T-helper 1 cell treated with Interleukin-12 subunit alpha and Interleukin-12 subunit beta and Interleukin-4 antibody, amounts not matched to agents 30 ng/mL and 1 ng/mL, for 36 hours (primary cell): ENCODE data around the gene LPGAT1. TPM values are rescaled to one million over a fixed set of nuclear protein-coding genes. Genes with fewer than 3 reads are reported as not detected.

ENCODE experiments used
- intact Hi-C: fragments of 100-400 bp; cut with micrococcal nuclease; formaldehyde crosslinking; loops from one replicate; pipeline ENCODE4 v1.15.1; 2024
- total RNA-seq: library from RNA; stranded (reverse); gene quantifications from 2 replicates; pipeline ENCODE4 v1.2.3, GENCODE V29; 2022

The LPGAT1 gene
- total RNA-seq, 1 donor from 2014 or later: 55.7 TPM

- intact Hi-C loops: no loop called here
Measured at GRCh38 chr1:211775170-211775569, 55.4 kb downstream of the LPGAT1 start.

DNA sequence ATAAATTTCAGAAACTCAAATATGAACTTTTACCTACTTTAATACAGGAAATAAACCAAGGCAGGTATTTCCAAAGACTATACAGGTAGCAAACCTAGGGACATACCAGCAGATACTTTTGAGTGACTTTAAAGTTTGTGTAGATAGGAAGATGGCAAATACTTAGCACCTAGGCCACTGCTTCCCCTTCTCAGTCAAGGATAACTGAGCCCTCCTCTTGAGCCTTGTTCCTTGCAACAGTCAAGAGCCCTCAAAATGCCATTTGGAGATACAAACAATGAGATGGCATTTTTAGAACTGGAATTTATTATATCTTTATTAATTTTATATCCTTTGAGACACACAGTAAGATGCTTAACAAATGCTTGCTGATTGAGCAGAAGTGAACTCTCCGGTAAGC is 65.9 kb downstream of the LPGAT1 start:
- intact Hi-C loops: loop anchor here (5.0 kb wide), 1 partner anchor 67 kb away; no protein-coding TSS in a partner anchor

DNA sequence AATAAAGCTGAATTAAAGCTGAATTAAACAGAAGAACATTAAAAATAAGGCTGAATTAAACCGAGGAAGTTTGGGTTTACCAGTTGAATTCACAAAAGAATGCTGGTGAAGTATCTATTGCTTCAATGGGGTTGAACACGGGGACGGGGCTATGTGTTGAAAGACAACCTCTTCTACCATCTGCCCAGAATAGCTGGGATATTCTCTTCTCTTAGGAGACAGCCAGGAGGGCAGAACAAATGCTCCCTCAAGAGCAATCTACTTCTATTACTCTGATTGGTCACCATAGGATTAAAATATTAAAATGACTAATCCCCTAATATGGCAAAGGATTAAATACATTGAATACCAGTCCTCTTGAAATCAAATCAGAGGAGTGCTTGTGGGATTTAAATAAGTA is 68.4 kb downstream of the LPGAT1 start:
- intact Hi-C loops: no loop called here

DNA sequence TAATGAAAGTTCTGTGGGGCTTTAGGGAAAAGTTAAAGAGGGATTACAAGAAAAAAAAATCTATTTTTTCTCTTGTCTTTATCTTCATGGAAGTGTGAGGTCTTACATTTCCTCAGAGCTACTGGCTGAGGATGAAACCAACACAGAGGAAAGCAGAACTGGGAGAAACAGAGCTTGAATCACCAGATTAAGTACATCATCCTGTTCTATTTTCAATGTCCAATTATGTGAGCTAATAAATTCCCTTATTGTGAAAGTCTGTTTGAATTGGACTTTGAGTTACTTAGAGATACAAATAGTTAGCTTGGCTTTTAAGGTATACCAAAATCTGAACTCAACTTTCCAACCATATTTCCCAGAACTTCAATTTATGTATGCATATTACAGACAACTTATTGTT is 69.2 kb downstream of the LPGAT1 start:
- intact Hi-C loops: no loop called here

DNA sequence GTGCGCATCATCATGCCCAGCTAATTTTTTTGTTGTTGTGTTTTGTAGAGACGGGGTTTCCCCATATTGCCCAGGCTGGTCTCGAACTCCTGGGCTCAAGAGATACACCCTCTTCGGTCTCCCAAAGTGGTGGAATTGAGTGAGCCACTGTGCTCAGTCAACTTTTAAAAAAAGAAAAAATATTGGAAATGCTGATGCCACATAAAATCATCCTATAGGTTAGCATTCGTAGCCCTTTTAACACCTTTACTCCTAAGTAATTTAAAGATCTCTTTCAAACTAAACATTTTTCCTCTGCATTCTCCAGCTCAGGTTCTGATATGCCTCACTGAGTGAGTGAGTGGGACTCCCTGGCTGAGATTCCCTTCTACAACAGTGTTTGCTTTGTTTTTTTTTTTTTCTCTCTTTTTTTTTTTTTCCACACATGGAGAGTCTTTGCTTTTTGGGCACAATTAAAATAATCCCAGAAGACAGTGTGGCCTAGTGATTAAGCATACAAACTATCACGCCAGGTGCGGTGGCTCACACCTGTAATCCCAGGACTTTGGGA is 74.0 kb downstream of the LPGAT1 start:
- intact Hi-C loops: no loop called here

DNA sequence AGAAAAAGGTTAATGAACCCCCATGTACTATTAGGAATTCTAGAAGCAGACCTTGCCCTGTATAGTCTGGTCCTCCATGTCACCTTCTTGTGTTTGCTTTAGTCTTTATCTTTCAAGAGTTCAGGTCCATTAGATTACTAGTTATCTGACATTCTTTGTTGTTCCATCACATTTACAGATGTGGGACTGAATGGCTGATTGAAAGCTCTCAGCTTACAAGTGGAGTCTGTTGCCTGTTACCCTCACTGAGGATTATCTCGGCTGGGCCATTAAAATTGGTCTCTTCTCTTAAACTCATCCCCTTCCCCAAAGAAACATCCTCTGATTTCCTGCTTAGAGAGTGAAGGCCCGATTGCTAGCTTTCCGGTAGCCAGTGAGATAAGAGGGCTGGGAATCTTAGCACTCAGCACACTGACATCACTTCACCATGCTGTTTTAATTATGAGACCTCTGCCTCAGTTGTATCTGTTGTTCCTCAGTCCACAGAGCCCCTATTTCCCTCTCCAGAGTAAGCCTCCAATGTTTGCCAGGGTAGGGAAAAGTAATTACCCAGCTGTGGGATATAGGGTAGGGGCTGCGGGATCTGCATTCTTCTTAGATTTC is 76.8 kb downstream of the LPGAT1 start:
- intact Hi-C loops: no loop called here

- intact Hi-C loops: no loop called here
Measured at GRCh38 chr1:211752951-211753486, 77.5 kb downstream of the LPGAT1 start.

DNA sequence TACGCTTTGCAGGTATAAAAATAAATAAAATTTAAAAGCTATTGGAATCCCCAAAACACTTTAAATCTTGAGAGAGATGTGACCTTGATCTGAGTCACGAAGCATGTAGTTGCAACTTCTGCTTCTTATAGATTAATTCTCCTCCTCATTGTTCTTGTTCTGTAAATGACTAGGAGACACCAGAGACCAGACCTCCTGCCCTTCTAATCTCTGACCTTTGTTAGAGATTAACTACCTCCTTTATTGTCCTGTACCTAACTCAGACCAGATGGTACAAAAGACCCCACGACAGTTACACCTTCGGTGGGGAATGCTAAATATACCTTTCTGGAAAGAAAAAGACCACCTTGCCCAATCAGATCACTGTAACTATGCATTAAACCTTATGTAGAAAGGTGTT is 78.2 kb downstream of the LPGAT1 start:
- intact Hi-C loops: no loop called here

GRCh38 chr1:211751438-211751837 is 79.1 kb downstream of the LPGAT1 start:
- intact Hi-C loops: no loop called here

- intact Hi-C loops: no loop called here
Measured at GRCh38 chr1:211750599-211750998, 80.0 kb downstream of the LPGAT1 start.

GRCh38 chr1:211749251-211749650 is 81.3 kb downstream of the LPGAT1 start:
- intact Hi-C loops: no loop called here

GRCh38 chr1:211748810-211749209 is 81.8 kb downstream of the LPGAT1 start:
- intact Hi-C loops: no loop called here

- intact Hi-C loops: loop anchor here (5.0 kb wide), 1 partner anchor 46 kb away; no protein-coding TSS in a partner anchor
Measured at GRCh38 chr1:211742889-211743529, 87.6 kb downstream of the LPGAT1 start.

- intact Hi-C loops: loop anchor here (5.0 kb wide), 1 partner anchor 45 kb away; no protein-coding TSS in a partner anchor
Measured at GRCh38 chr1:211742272-211742671, 88.3 kb downstream of the LPGAT1 start.

- intact Hi-C loops: loop anchor here (5.0 kb wide), 1 partner anchor 44 kb away; no protein-coding TSS in a partner anchor
Measured at GRCh38 chr1:211741788-211742187, 88.8 kb downstream of the LPGAT1 start.

DNA sequence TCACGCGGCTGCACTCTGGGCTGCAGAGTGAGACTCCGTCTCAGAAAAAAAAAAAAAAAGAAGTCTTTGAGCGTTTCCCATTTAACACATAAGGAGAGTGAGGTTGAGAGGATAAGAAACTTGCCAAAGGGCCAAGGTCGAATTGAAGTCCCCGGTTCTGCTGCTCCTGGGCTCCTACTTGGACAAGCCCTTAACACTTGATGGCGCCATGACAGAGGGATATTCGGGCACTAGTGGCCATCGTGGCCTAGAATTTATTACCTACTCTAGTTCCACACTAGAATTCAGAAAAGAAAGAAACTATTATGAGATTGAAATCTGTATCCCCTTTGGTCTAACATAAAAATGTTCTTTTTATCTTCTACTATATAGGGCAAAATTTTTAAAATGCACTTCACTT is 89.4 kb downstream of the LPGAT1 start:
- intact Hi-C loops: loop anchor here (5.0 kb wide), 1 partner anchor 44 kb away; no protein-coding TSS in a partner anchor

- intact Hi-C loops: loop anchor here (5.0 kb wide), 1 partner anchor 43 kb away; no protein-coding TSS in a partner anchor
Measured at GRCh38 chr1:211739671-211740411, 90.7 kb downstream of the LPGAT1 start.

DNA sequence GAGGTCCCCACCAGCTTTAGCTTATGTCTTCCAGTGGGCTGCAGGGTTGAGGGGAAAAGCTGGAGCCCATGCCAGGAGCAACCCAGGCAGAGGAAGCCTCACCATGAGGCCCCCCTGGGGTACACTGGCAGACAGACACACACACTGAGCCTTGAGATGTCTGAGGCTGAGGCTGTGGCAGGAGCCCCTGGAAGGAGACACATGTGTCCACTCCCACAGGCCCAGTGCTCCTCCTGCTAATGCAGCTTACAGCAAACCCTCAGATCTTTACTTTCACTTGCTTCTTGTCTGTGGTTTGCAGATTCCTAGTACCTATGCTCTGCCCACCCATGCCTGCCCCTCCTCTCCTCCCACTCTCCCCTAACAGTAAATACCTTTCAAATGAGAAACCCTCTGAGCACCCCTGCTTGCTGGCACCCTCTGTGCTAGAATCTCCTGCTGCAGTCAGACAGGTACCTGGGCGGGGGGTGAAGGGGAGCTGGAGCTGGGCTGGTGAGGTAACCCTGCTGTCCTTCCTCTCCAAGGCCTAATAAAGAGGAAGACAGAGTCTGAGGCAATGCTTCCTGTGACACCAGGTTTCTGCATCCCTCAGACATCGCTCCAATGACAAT is 91.8 kb downstream of the LPGAT1 start:
- intact Hi-C loops: no loop called here

DNA sequence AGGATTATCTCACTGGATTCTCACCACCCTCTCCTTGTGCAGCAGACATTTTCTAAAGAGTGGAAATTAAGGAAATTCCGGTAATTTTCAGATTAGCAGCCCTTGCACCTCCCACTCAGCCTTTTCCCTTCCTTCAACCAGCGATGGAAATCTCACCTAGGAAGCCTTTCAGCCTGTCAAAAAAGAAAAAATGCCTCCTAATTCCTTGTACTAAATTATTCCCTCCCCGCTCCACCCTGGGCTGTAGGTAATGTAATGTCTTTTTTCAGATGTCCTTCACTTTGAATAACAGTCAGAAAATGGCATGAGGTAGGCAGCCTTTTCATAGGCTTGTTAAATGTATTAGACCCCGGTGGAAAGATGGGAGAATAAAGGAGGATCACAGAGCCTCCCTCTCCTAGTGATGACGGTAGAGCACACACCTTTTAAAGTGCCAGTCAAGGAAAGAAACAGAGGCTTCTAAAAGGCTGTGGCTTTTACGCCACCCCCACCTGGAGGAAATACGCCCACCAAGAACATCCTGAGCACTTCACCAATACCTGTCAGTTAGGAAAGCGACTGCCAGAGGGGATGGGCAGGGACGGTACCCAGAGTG is 92.4 kb downstream of the LPGAT1 start:
- intact Hi-C loops: no loop called here

- intact Hi-C loops: no loop called here
Measured at GRCh38 chr1:211737115-211738035, 93.2 kb downstream of the LPGAT1 start.
